Measurements from ENCODE around the gene TSPAN11.

TSPAN11 gene

GRCh38 chr12:30913323-30913722, 13.2 kb upstream of the TSPAN11 start:
- DNase-seq, result no peak

- no peak for DNase-seq
Measured at GRCh38 chr12:30914986-30915591, 11.5 kb upstream of the TSPAN11 start.

GRCh38 chr12:30923057-30923456, 3.5 kb upstream of the TSPAN11 start:
- no peak for DNase-seq

GRCh38 chr12:30925607-30926242, 823 bp upstream of the TSPAN11 start:
- no peak for DNase-seq

GRCh38 chr12:30927222-30927611, 669 bp downstream of the TSPAN11 start:
- no peak for DNase-seq

- DNase-seq, result peak; percentile 3
Measured at GRCh38 chr12:30928356-30929244, 2.1 kb downstream of the TSPAN11 start.

- DNase-seq, result no peak
Measured at GRCh38 chr12:30930238-30930637, 3.7 kb downstream of the TSPAN11 start.

GRCh38 chr12:30930641-30931040, 4.1 kb downstream of the TSPAN11 start:
- no peak for DNase-seq

- DNase-seq, result no peak
Measured at GRCh38 chr12:30932881-30933280, 6.3 kb downstream of the TSPAN11 start.

GRCh38 chr12:30934811-30935210, 8.3 kb downstream of the TSPAN11 start:
- no peak for DNase-seq

GRCh38 chr12:30936036-30936435, 9.5 kb downstream of the TSPAN11 start:
- no peak for DNase-seq

GRCh38 chr12:30939234-30939633, 12.7 kb downstream of the TSPAN11 start:
- DNase-seq, result no peak

- DNase-seq, result no peak
Measured at GRCh38 chr12:30942486-30942885, 15.9 kb downstream of the TSPAN11 start.

GRCh38 chr12:30942936-30943335, 16.4 kb downstream of the TSPAN11 start:
- no peak for DNase-seq

GRCh38 chr12:30945443-30946164, 19.1 kb downstream of the TSPAN11 start:
- no peak for DNase-seq

GRCh38 chr12:30952015-30952414, 25.5 kb downstream of the TSPAN11 start:
- no peak for DNase-seq

- no peak for DNase-seq
Measured at GRCh38 chr12:30953257-30953656, 26.7 kb downstream of the TSPAN11 start.

GRCh38 chr12:30953951-30954751, 27.6 kb downstream of the TSPAN11 start:
- DNase-seq, result no peak

GRCh38 chr12:30955214-30955613, 28.7 kb downstream of the TSPAN11 start:
- no peak for DNase-seq

- DNase-seq, result no peak
Measured at GRCh38 chr12:30959110-30959710, 32.7 kb downstream of the TSPAN11 start.

GRCh38 chr12:30959778-30960177, 33.2 kb downstream of the TSPAN11 start:
- DNase-seq, result no peak

- no peak for DNase-seq
Measured at GRCh38 chr12:30961030-30961429, 34.5 kb downstream of the TSPAN11 start.

Measured in NCI-H748 treated with DMSO at 0.1 percent for 48 hours (cell line).